Endothelial cell of umbilical vein (primary cell): ENCODE data around the gene ZNF891.

Experiments used
- EZH2 ChIP-seq: IDR thresholded peaks from 2 replicates; pipeline ENCODE4 v1.6.1; 2012; ENCODE audit warnings: borderline replicate concordance, low read depth, mild to moderate bottlenecking, moderate library complexity, low read length, inconsistent platforms; ENCODE audit not compliant: severe bottlenecking
- GATA2 ChIP-seq: IDR thresholded peaks from 2 replicates; pipeline ENCODE4 v1.7.0; 2011; ENCODE audit warnings: low read depth, mild to moderate bottlenecking, moderate library complexity, mixed read lengths, low read length; ENCODE audit not compliant: insufficient read length, insufficient read depth
- JUN ChIP-seq: IDR thresholded peaks from 2 replicates; pipeline ENCODE4 v1.6.1; 2011; ENCODE audit warnings: borderline replicate concordance, low read depth; ENCODE audit not compliant: insufficient read length, insufficient read depth
- MYC ChIP-seq: IDR thresholded peaks from one replicate; pipeline ENCODE4 v1.6.1; 2011; ENCODE audit warnings: mild to moderate bottlenecking, low read depth, low read length
- POLR2A ChIP-seq: IDR thresholded peaks from 2 replicates; pipeline ENCODE4 v1.6.1; 2012; ENCODE audit warnings: low read depth, mild to moderate bottlenecking, control low read depth, low read length
- POLR2AphosphoS5 ChIP-seq: IDR thresholded peaks from 2 replicates; pipeline ENCODE4 v1.6.1; 2012; ENCODE audit warnings: low read depth, mild to moderate bottlenecking, control low read depth, low read length, moderate library complexity; ENCODE audit not compliant: insufficient read depth
- TF ChIP-seq, protein P1 (sequence below), 2 donors: IDR thresholded peaks; 1 replicate in 1 of 2; 2 replicates in 1 of 2; pipeline ENCODE4 v1.5.1; 2011; ENCODE audit warnings: low read length in 2 of 2, mild to moderate bottlenecking in 2 of 2, moderate library complexity in 2 of 2, control low read depth in 1 of 2, inconsistent platforms in 1 of 2, low read depth in 1 of 2; ENCODE audit not compliant: insufficient read depth in 1 of 2; ENCODE audit errors: extremely low read depth in 1 of 2
- TF ChIP-seq, protein P2 (sequence below): IDR thresholded peaks from 2 replicates; pipeline ENCODE4 v1.6.1; 2011; ENCODE audit not compliant: insufficient read depth, insufficient read length

DNA sequence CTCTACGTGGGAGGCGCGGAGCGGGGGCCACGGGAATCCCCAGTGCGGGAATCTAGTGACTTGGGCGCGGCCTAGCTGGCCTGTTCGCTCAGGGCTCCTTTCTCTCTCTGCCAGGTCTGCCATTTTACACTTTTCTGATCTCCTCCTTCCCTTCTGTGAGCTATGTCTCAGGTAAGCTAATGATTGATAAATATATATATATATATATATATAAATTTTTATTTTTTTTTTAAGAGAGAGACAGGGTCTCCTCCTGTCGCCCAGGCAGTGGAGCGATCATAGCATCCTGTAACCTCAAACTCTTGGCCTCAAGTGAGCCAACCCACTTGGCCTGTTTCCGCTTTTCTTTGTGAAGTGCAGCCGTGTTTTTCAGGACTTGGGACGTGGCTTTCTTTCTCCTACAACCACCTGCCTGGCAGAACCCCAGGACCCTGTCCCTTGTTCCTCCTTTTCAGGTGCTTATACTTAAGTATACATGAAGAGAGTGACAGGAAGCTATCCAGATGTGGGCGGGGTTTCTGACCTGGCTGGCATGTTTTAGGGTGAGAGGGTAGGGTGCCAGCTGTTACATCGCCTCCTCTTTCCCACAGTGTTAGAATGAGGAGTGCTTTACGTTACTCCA lies 48.8 kb downstream of the ZNF891 start:
- TF ChIP-seq, protein P1, sequence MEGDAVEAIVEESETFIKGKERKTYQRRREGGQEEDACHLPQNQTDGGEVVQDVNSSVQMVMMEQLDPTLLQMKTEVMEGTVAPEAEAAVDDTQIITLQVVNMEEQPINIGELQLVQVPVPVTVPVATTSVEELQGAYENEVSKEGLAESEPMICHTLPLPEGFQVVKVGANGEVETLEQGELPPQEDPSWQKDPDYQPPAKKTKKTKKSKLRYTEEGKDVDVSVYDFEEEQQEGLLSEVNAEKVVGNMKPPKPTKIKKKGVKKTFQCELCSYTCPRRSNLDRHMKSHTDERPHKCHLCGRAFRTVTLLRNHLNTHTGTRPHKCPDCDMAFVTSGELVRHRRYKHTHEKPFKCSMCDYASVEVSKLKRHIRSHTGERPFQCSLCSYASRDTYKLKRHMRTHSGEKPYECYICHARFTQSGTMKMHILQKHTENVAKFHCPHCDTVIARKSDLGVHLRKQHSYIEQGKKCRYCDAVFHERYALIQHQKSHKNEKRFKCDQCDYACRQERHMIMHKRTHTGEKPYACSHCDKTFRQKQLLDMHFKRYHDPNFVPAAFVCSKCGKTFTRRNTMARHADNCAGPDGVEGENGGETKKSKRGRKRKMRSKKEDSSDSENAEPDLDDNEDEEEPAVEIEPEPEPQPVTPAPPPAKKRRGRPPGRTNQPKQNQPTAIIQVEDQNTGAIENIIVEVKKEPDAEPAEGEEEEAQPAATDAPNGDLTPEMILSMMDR (IDR thresholded peaks at IDR 0.05; ENCODE audit: extremely low read depth in 1 of 2, insufficient read depth in 1 of 2, low read depth in 1 of 2, low read length in 2 of 2) = no peak
- TF ChIP-seq POLR2AphosphoS5 (no peak), EZH2 (no peak), POLR2A (no peak), GATA2 (no peak), MYC (no peak), JUN (no peak)
- TF ChIP-seq, protein P2, sequence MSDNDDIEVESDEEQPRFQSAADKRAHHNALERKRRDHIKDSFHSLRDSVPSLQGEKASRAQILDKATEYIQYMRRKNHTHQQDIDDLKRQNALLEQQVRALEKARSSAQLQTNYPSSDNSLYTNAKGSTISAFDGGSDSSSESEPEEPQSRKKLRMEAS = no peak
